Left ventricle myocardium inferior (tissue), 1 donor: ENCODE measurements around the gene CYFIP1. TPM values are rescaled to one million over a fixed set of nuclear protein-coding genes. Genes with fewer than 3 reads are reported as not detected.

Experiments
- DNase-seq: peaks from one replicate; pipeline ENCODE4 v3.0.0-alpha.2; 2020
- H3K27ac ChIP-seq: fragments of 200-600 bp; replicated peaks from 2 replicates; pipeline ENCODE4 v1.8.0; 2021
- H3K27me3 ChIP-seq: fragments of 200-600 bp; 2 replicates; pipeline ENCODE4 v1.8.0; 2021; ENCODE audit warnings: low read depth
- H3K36me3 ChIP-seq: fragments of 200-600 bp; 2 replicates; pipeline ENCODE4 v1.8.0; 2021
- H3K4me1 ChIP-seq: fragments of 200-600 bp; 2 replicates; pipeline ENCODE4 v1.8.0; 2021
- H3K4me3 ChIP-seq: fragments of 200-600 bp; 2 replicates; pipeline ENCODE4 v1.8.0; 2021; ENCODE audit warnings: mild to moderate bottlenecking, moderate library complexity
- H3K9me3 ChIP-seq: fragments of 200-600 bp; replicated peaks from 2 replicates; pipeline ENCODE4 v1.8.0; 2021
- CTCF ChIP-seq: fragments of 200-600 bp; IDR thresholded peaks from 2 replicates; pipeline ENCODE4 v1.8.0; 2021; ENCODE audit warnings: antibody characterized with exemption, mild to moderate bottlenecking, borderline replicate concordance
- intact Hi-C: fragments of 100-400 bp; cut with micrococcal nuclease; formaldehyde crosslinking; loops from one replicate; pipeline ENCODE4 v1.11.0; 2022
- total RNA-seq: library from RNA; stranded (reverse); fragmentation: NEBNext Ultra II Directional; extraction: Animal tissue kit (Norgen Biotek cat#: 25700); gene quantifications from one replicate; pipeline ENCODE4 v1.2.1, GENCODE V29; 2021
- donor health status: DM: no; HTN: yes; CAD: no; lungs with severe emphysema.

CYFIP1 gene
- total RNA-seq, 1 donor from 2014 or later: 24.1 TPM

GRCh38 chr15:22915866-22916515 is 64.2 kb downstream of the CYFIP1 start:
- TF ChIP-seq CTCF: no peak
- intact Hi-C loops: no loop called here
- Histone ChIP-seq H3K9me3 (no peaks in the 10 kb centered on the region), H3K27me3 (no peaks in the 10 kb centered on the region), H3K36me3 (peaks cover 98% of the 10 kb centered on the region), H3K4me1 (no peaks in the 10 kb centered on the region), H3K4me3 (no peak overlapping the region), H3K27ac (no peak overlapping the region)
- no peak for DNase-seq

GRCh38 chr15:22913646-22914380 is 66.4 kb downstream of the CYFIP1 start:
- no peak overlapping the region for H3K4me3 ChIP-seq
- no peaks in the 10 kb centered on the region for H3K4me1 ChIP-seq
- H3K9me3 ChIP-seq: no peaks in the 10 kb centered on the region
- TF ChIP-seq CTCF: no peak
- H3K36me3 ChIP-seq: peaks cover 100% of the 10 kb centered on the region
- no peaks in the 10 kb centered on the region for H3K27me3 ChIP-seq
- no peak overlapping the region for H3K27ac ChIP-seq
- no peak for DNase-seq
- intact Hi-C loops: no loop called here

DNA sequence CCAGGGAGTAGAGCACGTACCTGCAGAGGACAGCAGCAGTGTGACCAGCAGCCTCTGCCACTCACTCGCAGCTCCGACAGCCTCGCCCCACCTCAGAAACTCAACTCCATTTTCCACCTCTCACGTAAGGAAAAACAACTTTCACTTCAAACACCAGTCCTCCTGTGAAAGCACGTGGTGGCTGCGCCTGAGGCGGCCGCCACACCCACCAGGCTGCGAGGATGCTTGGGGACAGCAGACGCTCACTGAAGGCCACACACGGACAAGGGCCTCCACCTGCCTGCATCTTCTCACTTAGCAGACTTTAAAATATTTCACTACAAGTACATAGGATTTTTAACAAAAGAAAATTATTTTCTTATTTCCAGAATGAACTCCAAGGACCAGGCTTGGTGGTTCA is 67.9 kb downstream of the CYFIP1 start:
- no peak for DNase-seq
- Histone ChIP-seq H3K4me3 (no peak overlapping the region), H3K4me1 (no peaks in the 10 kb centered on the region), H3K9me3 (no peaks in the 10 kb centered on the region), H3K27me3 (no peaks in the 10 kb centered on the region), H3K27ac (no peak overlapping the region), H3K36me3 (peaks cover 100% of the 10 kb centered on the region)
- no peak for TF ChIP-seq CTCF
- intact Hi-C loops: no loop called here

DNA sequence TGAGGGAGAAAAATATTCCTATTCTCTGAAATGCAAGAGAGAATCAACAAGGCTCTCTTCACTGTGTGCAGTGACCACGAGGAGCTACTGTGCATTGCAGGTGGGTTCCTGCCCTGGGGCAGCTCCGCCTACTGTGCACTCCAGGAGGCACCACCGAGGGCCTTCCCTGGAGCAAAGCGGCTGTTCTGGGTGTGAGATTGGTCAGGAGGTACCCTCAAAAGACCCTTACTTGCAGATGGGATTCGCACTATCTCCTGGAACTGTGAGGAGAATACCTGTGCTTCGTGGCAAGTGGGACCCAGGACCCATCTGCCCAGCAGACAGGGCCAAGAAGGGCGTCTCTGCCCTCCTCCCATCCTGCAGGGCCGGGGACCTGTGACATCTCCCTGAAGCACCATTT is 68.9 kb downstream of the CYFIP1 start:
- no peak overlapping the region for H3K27ac ChIP-seq
- H3K36me3 ChIP-seq: peaks cover 99% of the 10 kb centered on the region
- TF ChIP-seq CTCF: no peak
- intact Hi-C loops: no loop called here
- no peaks in the 10 kb centered on the region for H3K4me1 ChIP-seq
- H3K4me3 ChIP-seq: no peak overlapping the region
- no peaks in the 10 kb centered on the region for H3K27me3 ChIP-seq
- no peak for DNase-seq
- no peaks in the 10 kb centered on the region for H3K9me3 ChIP-seq

DNA sequence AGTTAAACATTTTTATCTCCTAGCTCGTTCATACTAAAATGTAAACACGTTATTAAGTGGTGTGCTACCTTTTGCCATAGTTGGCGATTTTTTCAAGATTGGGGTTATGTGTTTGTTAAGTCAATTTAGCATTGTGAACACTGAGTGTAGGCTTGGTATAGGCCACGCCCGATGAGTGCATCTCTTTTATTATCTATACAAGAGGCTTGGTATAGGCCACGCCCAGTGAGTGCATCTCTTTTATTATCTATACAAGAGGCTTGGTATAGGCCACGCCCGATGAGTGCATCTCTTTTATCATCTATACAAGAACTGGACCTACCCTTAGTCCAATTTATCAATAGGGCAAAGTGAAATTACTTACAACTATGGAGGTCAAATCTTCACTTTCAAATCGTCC is 71.3 kb downstream of the CYFIP1 start:
- Histone ChIP-seq H3K4me3 (no peak overlapping the region), H3K9me3 (no peaks in the 10 kb centered on the region), H3K4me1 (no peaks in the 10 kb centered on the region), H3K27me3 (no peaks in the 10 kb centered on the region), H3K36me3 (peaks cover 77% of the 10 kb centered on the region), H3K27ac (no peak overlapping the region)
- DNase-seq: no peak
- intact Hi-C loops: no loop called here
- TF ChIP-seq CTCF: no peak
